Omental fat pad (tissue), 4 donors: ENCODE data around the gene TSEN15. TPM values are rescaled to one million over a fixed set of nuclear protein-coding genes. Genes with fewer than 3 reads are reported as not detected.

Experiments
- ATAC-seq: fragments of 150-250 bp; one replicate; pipeline ENCODE4 v1.9.1; 2016; ENCODE audit warnings: mild to moderate bottlenecking, moderate library complexity; ENCODE audit not compliant: low FRiP score
- DNase-seq: peaks from one replicate; pipeline ENCODE4 v3.0.0-alpha.2; 2019; ENCODE audit warnings: low spot score
- CTCF ChIP-seq, 3 donors: fragments of 450-650 bp; IDR thresholded peaks; one replicate each; pipeline ENCODE4 v1.5.1; 2016 to 2017; ENCODE audit warnings: antibody characterized with exemption in 3 of 3, mild to moderate bottlenecking in 3 of 3, moderate library complexity in 2 of 3
- total RNA-seq, 4 donors: library from RNA; depleted of rRNA; stranded (reverse); fragments of >200 nt; gene quantifications; one replicate each; pipeline ENCODE4 v1.1.0, GENCODE V29; 2016

Gene TSEN15
- total RNA-seq, 4 donors from 2014 or later, result 16.2 to 29.0 (median 23.8) TPM

- ATAC-seq, result no peak
- no peak for TF ChIP-seq CTCF (IDR thresholded peaks at IDR 0.05)
- DNase-seq, result no peak
These were observed 21.0 kb upstream of the TSEN15 start for GRCh38 chr1:184030433-184031091.

- DNase-seq (no peak), ATAC-seq (no peak)
- TF ChIP-seq CTCF (IDR thresholded peaks at IDR 0.05), result no peak
These were observed 20.5 kb upstream of the TSEN15 start for GRCh38 chr1:184031092-184031408.

- ATAC-seq, result no peak
- no peak for TF ChIP-seq CTCF (IDR thresholded peaks at IDR 0.05)
- no peak for DNase-seq
These were observed 20.0 kb upstream of the TSEN15 start for GRCh38 chr1:184031409-184032107.

- no peak for DNase-seq
- TF ChIP-seq CTCF (IDR thresholded peaks at IDR 0.05), result no peak
- no peak for ATAC-seq
These were observed 19.1 kb upstream of the TSEN15 start for GRCh38 chr1:184032306-184032929.

- ATAC-seq, result no peak
- no peak for TF ChIP-seq CTCF (IDR thresholded peaks at IDR 0.05)
- DNase-seq, result no peak
These were observed 18.6 kb upstream of the TSEN15 start for GRCh38 chr1:184032930-184033418.

- ATAC-seq (no peak), DNase-seq (no peak)
- TF ChIP-seq CTCF (IDR thresholded peaks at IDR 0.05), result no peak
These were observed 17.8 kb upstream of the TSEN15 start for GRCh38 chr1:184033711-184034167.
